Keratinocyte (primary cell): ENCODE data around the gene S100A10. TPM values are rescaled to one million over a fixed set of nuclear protein-coding genes. Genes with fewer than 3 reads are reported as not detected.

ENCODE experiments used
- DNase-seq: peaks from one replicate; pipeline ENCODE4 v3.0.0-alpha.2; 2011; ENCODE audit warnings: low read depth, missing footprints, low spot score
- FAIRE-seq: peaks from 2 replicates; lab custom pipeline; 2011; peaks lifted over from hg19 to GRCh38; lab: Jason Lieb, UNC
- H2AFZ ChIP-seq: 2 replicates; pipeline ENCODE4 v1.6.0; 2012; ENCODE audit warnings: low read length, control low read depth, inconsistent platforms; ENCODE audit not compliant: control insufficient read depth
- H3K27ac ChIP-seq: 2 replicates; pipeline ENCODE4 v1.5.1; 2011; ENCODE audit warnings: low read length; ENCODE audit not compliant: control insufficient read depth, insufficient read depth
- H3K27me3 ChIP-seq: 3 replicates; pipeline ENCODE4 v1.6.0; 2011; ENCODE audit warnings: low read length; ENCODE audit not compliant: control insufficient read depth, insufficient read depth; ENCODE audit errors: extremely low read depth
- H3K36me3 ChIP-seq, 2 experiments: 2 replicates in 1 of 2; 3 replicates in 1 of 2; pipeline ENCODE4 v1.5.1; 2011; ENCODE audit warnings: low read length in 2 of 2, mild to moderate bottlenecking in 1 of 2; ENCODE audit not compliant: control insufficient read depth in 2 of 2, insufficient read depth in 2 of 2; ENCODE audit errors: extremely low read depth in 1 of 2
- H3K4me1 ChIP-seq: 3 replicates; pipeline ENCODE4 v1.5.1; 2011; ENCODE audit warnings: low read length; ENCODE audit not compliant: control insufficient read depth, insufficient read depth; ENCODE audit errors: extremely low read depth
- H3K4me2 ChIP-seq: 3 replicates; pipeline ENCODE4 v1.6.0; 2011; ENCODE audit warnings: low read depth, low read length; ENCODE audit not compliant: control insufficient read depth, insufficient read depth; ENCODE audit errors: extremely low read depth
- H3K4me3 ChIP-seq, 3 experiments: fragments of 200-600 bp in 1 of 3; sonication (generic) in 1 of 3; 2 replicates in 2 of 3; 3 replicates in 1 of 3; pipeline ENCODE4 v1.5.1; 2011 to 2016; ENCODE audit warnings: low read length in 3 of 3, mild to moderate bottlenecking in 3 of 3, control low read depth in 2 of 3, inconsistent platforms in 1 of 3, low read depth in 1 of 3, mixed read lengths in 1 of 3, mixed run types in 1 of 3, moderate library complexity in 1 of 3; ENCODE audit not compliant: control insufficient read depth in 2 of 3, insufficient read depth in 2 of 3; ENCODE audit errors: extremely low read depth in 1 of 3
- H3K79me2 ChIP-seq: 2 replicates; pipeline ENCODE4 v1.6.0; 2012; ENCODE audit warnings: low read length; ENCODE audit not compliant: control insufficient read depth, insufficient read depth
- H3K9ac ChIP-seq: 3 replicates; pipeline ENCODE4 v1.6.0; 2011; ENCODE audit warnings: low read length; ENCODE audit not compliant: control insufficient read depth, insufficient read depth; ENCODE audit errors: extremely low read depth
- H3K9me1 ChIP-seq: 3 replicates; pipeline ENCODE4 v1.6.0; 2011; ENCODE audit warnings: low read length; ENCODE audit not compliant: control insufficient read depth, insufficient read depth; ENCODE audit errors: extremely low read depth
- H3K9me3 ChIP-seq: 2 replicates; pipeline ENCODE4 v1.5.1; 2012; ENCODE audit warnings: low read depth, low read length; ENCODE audit not compliant: control insufficient read depth
- H4K20me1 ChIP-seq: 3 replicates; pipeline ENCODE4 v1.6.0; 2011; ENCODE audit warnings: low read length; ENCODE audit not compliant: control insufficient read depth, insufficient read depth; ENCODE audit errors: extremely low read depth
- EZH2 ChIP-seq: IDR thresholded peaks from one replicate; pipeline ENCODE4 v1.6.1; 2012; ENCODE audit warnings: inconsistent platforms, mild to moderate bottlenecking, low read length, moderate library complexity
- dilution Hi-C: fragments of 300-500 bp; cut with MboI; formaldehyde crosslinking; loops from one replicate; pipeline ENCODE4 v1.7.0; 2020; ENCODE audit warnings: low sequenced_read_pairs; ENCODE audit not compliant: extremely low pct_ligation_motif_present
- polyA plus RNA-seq, 5 experiments: library from polyadenylated mRNA; depleted of rRNA in 3 of 5; stranded (reverse) in 3 of 5; stranded (forward) in 1 of 5; unstranded in 1 of 5; fragments of >200 nt; gene quantifications; 1 replicate in 1 of 5; 2 replicates in 3 of 5; 3 replicates in 1 of 5; pipeline versions ENCODE4 v1.2.1 to v1.2.3, GENCODE V29; 2011 to 2012; ENCODE audit warnings: missing spikeins in 2 of 5, low read depth in 1 of 5, low replicate concordance in 1 of 5
- TF ChIP-seq, protein P1 (sequence below), 3 experiments: IDR thresholded peaks in 1 of 3; conservative IDR thresholded peaks in 1 of 3; optimal IDR thresholded peaks in 1 of 3; 2 replicates in 2 of 3; 3 replicates in 1 of 3; pipeline versions ENCODE3 to v1.5.1; 2011; ENCODE audit warnings: low read length in 3 of 3, mild to moderate bottlenecking in 3 of 3, moderate library complexity in 2 of 3, control low read depth in 1 of 3, inconsistent platforms in 1 of 3; ENCODE audit not compliant: insufficient read depth in 2 of 3; ENCODE audit errors: extremely low read depth in 1 of 3

Gene S100A10
- polyA plus RNA-seq, 1 donor (not counting 4 experiments of a cell fraction or from before 2014, with no cell fraction given): 1,061 TPM

DNA sequence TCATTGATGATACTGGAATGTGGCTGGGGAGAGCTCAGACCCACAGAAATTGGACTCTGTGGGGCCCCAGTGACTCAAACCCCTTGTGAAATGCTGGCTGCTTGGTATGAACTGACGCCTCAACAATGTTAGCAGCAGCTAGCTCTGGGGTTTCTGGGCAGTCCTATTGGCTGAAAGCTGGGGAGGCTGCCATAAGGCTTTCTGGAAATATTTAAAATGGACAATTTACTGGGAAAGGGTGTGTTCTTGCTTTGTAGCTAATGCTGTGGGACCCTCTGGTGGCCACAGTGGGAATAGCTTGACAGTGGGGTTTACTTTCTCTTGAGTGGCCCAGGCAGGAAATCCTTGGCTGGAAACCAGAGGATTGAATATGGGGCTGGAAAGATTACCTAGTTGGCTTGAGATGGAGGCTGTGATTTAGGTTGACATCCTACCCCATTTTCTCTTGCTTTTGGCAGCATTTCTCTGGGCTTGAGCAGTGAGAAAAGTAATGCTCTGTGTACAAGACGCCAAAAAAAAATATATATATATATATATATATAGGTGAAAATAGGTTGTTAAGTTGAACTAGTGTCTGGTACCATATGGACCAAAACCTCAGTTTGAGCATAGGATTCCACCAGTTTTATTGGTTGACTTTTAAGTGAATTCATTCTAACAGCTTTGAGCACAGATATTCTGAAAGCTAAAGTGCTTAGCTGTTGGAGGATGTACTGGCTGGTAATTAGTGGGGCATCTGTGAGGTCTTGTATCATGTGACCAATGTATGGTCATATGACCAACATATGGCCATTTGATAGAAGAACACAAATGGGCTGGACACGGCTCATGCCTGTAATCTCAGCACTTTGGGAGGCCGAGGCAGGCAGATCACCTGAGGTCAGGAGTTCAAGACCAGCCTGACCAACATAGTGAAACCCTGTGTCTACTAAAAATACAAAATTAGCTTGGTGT, 8.2 kb upstream of the S100A10 start:
- no peaks in the 10 kb centered on the region for H4K20me1 ChIP-seq
- peak; percentile 44 for FAIRE-seq
- dilution Hi-C loops: no loop called here
- H3K9ac ChIP-seq: peak overlapping the region; percentile 58
- peaks cover 65% of the 10 kb centered on the region for H3K4me1 ChIP-seq
- no peaks in the 10 kb centered on the region for H3K9me3 ChIP-seq
- no peaks in the 10 kb centered on the region for H3K36me3 ChIP-seq
- DNase-seq: peak; percentile 93
- no peaks in the 10 kb centered on the region for H3K79me2 ChIP-seq
- H3K4me3 ChIP-seq: peak overlapping the region in 1 of 3 experiments; percentile 16
- peak overlapping the region; percentile 71 for H3K4me2 ChIP-seq
- peak overlapping the region; percentile 87 for H3K27ac ChIP-seq
- no peaks in the 10 kb centered on the region for H3K27me3 ChIP-seq
- H2AFZ ChIP-seq: no peak overlapping the region
- TF ChIP-seq EZH2: no peak
- TF ChIP-seq, protein P1, sequence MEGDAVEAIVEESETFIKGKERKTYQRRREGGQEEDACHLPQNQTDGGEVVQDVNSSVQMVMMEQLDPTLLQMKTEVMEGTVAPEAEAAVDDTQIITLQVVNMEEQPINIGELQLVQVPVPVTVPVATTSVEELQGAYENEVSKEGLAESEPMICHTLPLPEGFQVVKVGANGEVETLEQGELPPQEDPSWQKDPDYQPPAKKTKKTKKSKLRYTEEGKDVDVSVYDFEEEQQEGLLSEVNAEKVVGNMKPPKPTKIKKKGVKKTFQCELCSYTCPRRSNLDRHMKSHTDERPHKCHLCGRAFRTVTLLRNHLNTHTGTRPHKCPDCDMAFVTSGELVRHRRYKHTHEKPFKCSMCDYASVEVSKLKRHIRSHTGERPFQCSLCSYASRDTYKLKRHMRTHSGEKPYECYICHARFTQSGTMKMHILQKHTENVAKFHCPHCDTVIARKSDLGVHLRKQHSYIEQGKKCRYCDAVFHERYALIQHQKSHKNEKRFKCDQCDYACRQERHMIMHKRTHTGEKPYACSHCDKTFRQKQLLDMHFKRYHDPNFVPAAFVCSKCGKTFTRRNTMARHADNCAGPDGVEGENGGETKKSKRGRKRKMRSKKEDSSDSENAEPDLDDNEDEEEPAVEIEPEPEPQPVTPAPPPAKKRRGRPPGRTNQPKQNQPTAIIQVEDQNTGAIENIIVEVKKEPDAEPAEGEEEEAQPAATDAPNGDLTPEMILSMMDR (optimal IDR thresholded peaks at IDR 0.05 in 1 of 3, IDR thresholded peaks at IDR 0.05 in 1 of 3, conservative IDR thresholded peaks at IDR 0.05 in 1 of 3; ENCODE audit: extremely low read depth in 1 of 3, insufficient read depth in 2 of 3, low read length in 3 of 3): peak; percentile 78 to 96 (median 87)
- no peaks in the 10 kb centered on the region for H3K9me1 ChIP-seq

DNA sequence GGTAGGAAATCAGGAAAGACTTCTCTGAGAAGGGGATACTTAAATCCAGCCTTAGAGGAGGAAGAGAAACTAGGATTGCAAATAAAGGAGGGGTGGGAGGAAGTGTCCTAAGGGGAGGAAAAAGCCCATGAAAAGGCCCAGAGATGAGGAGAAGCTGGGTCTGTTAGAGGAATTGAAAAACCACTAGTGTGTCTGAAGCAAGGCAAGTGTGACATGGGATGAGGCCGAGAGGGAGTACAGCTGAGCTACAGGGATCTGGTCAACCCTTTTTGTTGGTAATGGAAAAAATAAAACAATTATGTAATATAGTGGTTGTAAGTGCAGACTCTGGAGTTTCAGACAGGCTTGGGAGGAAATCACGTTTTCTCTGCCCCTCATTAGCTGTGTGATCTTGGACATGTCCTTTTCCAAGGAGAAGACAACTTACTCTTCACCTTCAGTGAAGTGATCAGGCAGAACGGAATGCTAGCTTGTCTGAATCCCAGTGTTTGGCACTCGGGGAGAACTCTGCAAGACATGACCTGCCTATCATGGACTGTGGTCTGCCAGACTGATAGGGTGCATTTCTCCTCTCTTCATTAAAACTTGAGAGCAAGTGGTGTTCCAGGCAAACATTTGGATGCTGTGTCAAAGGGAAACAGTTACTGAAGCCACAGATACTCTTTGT, 7.4 kb upstream of the S100A10 start:
- Histone ChIP-seq H3K9ac (peak overlapping the region; percentile 58), H3K4me3 (peak overlapping the region in 1 of 3 experiments; percentile 16), H2AFZ (no peak overlapping the region)

More for the DNA sequence above, 7.4 kb upstream of the S100A10 start:
- Histone ChIP-seq H3K36me3 (no peaks in the 10 kb centered on the region), H3K27me3 (no peaks in the 10 kb centered on the region), H3K9me1 (no peaks in the 10 kb centered on the region), H3K4me2 (peak overlapping the region; percentile 71), H4K20me1 (no peaks in the 10 kb centered on the region), H3K27ac (peak overlapping the region; percentile 87), H3K4me1 (peaks cover 73% of the 10 kb centered on the region), H3K79me2 (no peaks in the 10 kb centered on the region), H3K9me3 (no peaks in the 10 kb centered on the region)
- DNase-seq (no peak), FAIRE-seq (peak; percentile 96)
- TF ChIP-seq, protein P1 (optimal IDR thresholded peaks at IDR 0.05 in 1 of 3, IDR thresholded peaks at IDR 0.05 in 1 of 3, conservative IDR thresholded peaks at IDR 0.05 in 1 of 3; ENCODE audit: extremely low read depth in 1 of 3, insufficient read depth in 2 of 3, low read length in 3 of 3): no peak
- TF ChIP-seq EZH2: no peak
- dilution Hi-C loops: no loop called here
